Astrocyte of the cerebellum (primary cell): ENCODE data around the gene CHRNA4.

ENCODE experiments used
- DNase-seq: peaks from one replicate; pipeline ENCODE4 v3.0.0-alpha.2; 2011; ENCODE audit warnings: low read depth
- H3K4me3 ChIP-seq: 2 replicates; pipeline ENCODE4 v1.5.1; 2011; ENCODE audit warnings: mild to moderate bottlenecking, low read depth, low read length, moderate library complexity
- CTCF ChIP-seq: IDR thresholded peaks from 2 replicates; pipeline ENCODE4 v1.5.1; 2012; ENCODE audit warnings: low read length, low read depth, moderate library complexity, mild to moderate bottlenecking; ENCODE audit errors: missing control alignments
- in situ Hi-C: cut with HindIII; loops from 2 replicates; pipeline ENCODE4 v1.10.0; 2017; ENCODE audit warnings: low sequenced_read_pairs

The CHRNA4 gene

GRCh38 chr20:63367446-63368055 is 6.4 kb upstream of the CHRNA4 start:
- no peak for TF ChIP-seq CTCF
- no peak overlapping the region for H3K4me3 ChIP-seq
- in situ Hi-C loops, result no loop called here
- DNase-seq, result no peak

GRCh38 chr20:63366390-63367365 is 5.5 kb upstream of the CHRNA4 start:
- H3K4me3 ChIP-seq, result no peak overlapping the region
- TF ChIP-seq CTCF, result no peak
- in situ Hi-C loops, result no loop called here
- DNase-seq, result no peak

- DNase-seq, result no peak
- TF ChIP-seq CTCF, result no peak
- in situ Hi-C loops, result no loop called here
- no peak overlapping the region for H3K4me3 ChIP-seq
Measured at GRCh38 chr20:63365601-63366389, 4.6 kb upstream of the CHRNA4 start.

- in situ Hi-C loops, result no loop called here
- no peak for TF ChIP-seq CTCF
- no peak for DNase-seq
- H3K4me3 ChIP-seq, result no peak overlapping the region
Measured at GRCh38 chr20:63364801-63365585, 3.8 kb upstream of the CHRNA4 start.

GRCh38 chr20:63363981-63364561 is 2.9 kb upstream of the CHRNA4 start:
- H3K4me3 ChIP-seq, result no peak overlapping the region
- in situ Hi-C loops, result no loop called here
- TF ChIP-seq CTCF, result no peak
- DNase-seq, result no peak
